Upper lobe of left lung (tissue), 6 donors: ENCODE results near the gene TTC23L. TPM values are rescaled to one million over a fixed set of nuclear protein-coding genes. Genes with fewer than 3 reads are reported as not detected.

Source experiments
- ATAC-seq, 2 donors: fragments of 200-7000 bp; cut with Tn5 transposase; one replicate each; pipeline ENCODE4 v1.9.1; 2022; ENCODE audit warnings: mild to moderate bottlenecking in 2 of 2, moderate library complexity in 2 of 2; ENCODE audit not compliant: low FRiP score in 2 of 2
- DNase-seq, 2 donors: peaks; one replicate each; pipeline ENCODE4 v3.0.0-alpha.2; 2019 to 2020
- H3K27ac ChIP-seq, 4 donors: fragments of 200-600 bp; sonication (generic); one replicate each; pipeline ENCODE4 v1.5.1; 2016 to 2019
- H3K27me3 ChIP-seq, 4 donors: fragments of 200-600 bp; sonication (generic); one replicate each; pipeline ENCODE4 v1.5.1; 2017 to 2019
- H3K36me3 ChIP-seq, 4 donors: fragments of 200-600 bp; sonication (generic); one replicate each; pipeline ENCODE4 v1.5.1; 2016 to 2019
- H3K4me1 ChIP-seq, 4 donors: fragments of 200-600 bp; sonication (generic); one replicate each; pipeline ENCODE4 v1.5.1; 2018 to 2019
- H3K4me3 ChIP-seq, 4 donors: fragments of 200-600 bp; sonication (generic); one replicate each; pipeline ENCODE4 v1.5.1; 2017 to 2019; ENCODE audit warnings: mild to moderate bottlenecking in 2 of 4, moderate library complexity in 1 of 4
- H3K9me3 ChIP-seq, 4 donors: fragments of 200-600 bp; sonication (generic); one replicate each; pipeline ENCODE4 v1.5.1; 2018 to 2019
- EP300 ChIP-seq, 4 donors: sonication (generic); formaldehyde crosslinking; IDR thresholded peaks; one replicate each; pipeline ENCODE4 v1.5.1; 2017; ENCODE audit warnings: antibody characterized with exemption in 4 of 4, control low read depth in 2 of 4
- POLR2A ChIP-seq, 4 donors: fragments of 450-650 bp; IDR thresholded peaks; one replicate each; pipeline ENCODE4 v1.5.1; 2016 to 2017; ENCODE audit warnings: antibody characterized with exemption in 4 of 4, mild to moderate bottlenecking in 2 of 4
- POLR2AphosphoS5 ChIP-seq, 2 donors: sonication (generic); formaldehyde crosslinking; IDR thresholded peaks; one replicate each; pipeline ENCODE4 v1.5.1; 2017; ENCODE audit warnings: antibody characterized with exemption in 2 of 2
- WGBS, 2 donors: methylation state at CpG; one replicate each; pipeline ENCODE4 v1.1.5; 2017 to 2018; 5-methylcytosine and 5-hydroxymethylcytosine counted together
- total RNA-seq, 6 donors: library from RNA; depleted of rRNA in 4 of 6; stranded (reverse); fragments of >200 nt in 4 of 6; gene quantifications; one replicate each; pipeline versions ENCODE4 v1.1.0 to v1.2.1, GENCODE V29; 2016 to 2021
- TF ChIP-seq, protein P1 (sequence below), 6 experiments: fragments of 450-650 bp in 4 of 6; fragments of 200-600 bp in 2 of 6; sonication (generic) in 2 of 6; IDR thresholded peaks; one replicate each; pipeline ENCODE4 v1.5.1; 2016 to 2019; ENCODE audit warnings: antibody characterized with exemption in 6 of 6
- donor health status: DM: no; HTN: no; CAD: no; lungs with moderate emphysema.
- donor health status: DM: no; HTN: yes; CAD: no; lungs with severe emphysema.

The TTC23L gene
- total RNA-seq, 6 donors from 2014 or later, result 0.11 to 4.7 (median 1.0) TPM; not detected in 1

DNA sequence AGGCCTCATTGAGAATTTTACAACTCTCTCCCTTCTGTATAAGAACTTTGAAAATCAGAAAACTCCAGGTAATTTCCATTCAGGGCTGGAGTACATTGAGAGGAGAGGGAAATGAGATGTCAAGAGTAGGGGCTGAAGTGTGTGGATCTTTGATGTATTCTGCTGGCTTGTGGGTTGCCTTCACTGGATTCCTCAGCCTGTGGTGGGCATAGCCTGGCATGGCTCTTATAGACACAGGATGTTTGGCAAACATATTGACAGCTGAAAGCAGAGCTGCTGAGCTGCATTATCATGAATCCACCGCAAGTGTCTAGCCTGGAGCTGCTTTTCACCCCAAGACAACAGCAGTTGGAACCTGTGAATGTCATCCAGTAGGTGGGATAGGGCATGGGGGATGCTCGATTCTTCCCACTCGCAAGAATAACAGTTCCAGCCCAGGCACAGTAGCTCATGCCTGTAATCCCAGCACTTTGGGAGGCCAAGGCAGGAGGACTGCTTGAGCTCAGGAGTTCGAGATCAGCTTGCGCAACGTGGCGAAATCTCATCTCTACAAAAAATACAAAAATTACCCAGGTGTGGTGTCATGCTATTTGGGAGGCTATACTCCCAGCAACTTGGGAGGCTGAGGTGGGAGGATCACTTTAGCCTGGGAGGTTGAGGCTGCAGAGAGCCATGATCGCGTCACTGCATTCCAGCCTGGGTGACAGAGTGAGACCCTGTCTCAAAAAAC lies 36.0 kb upstream of the TTC23L start:
- no peak for ATAC-seq
- H3K4me1 ChIP-seq, result no peaks in the 10 kb centered on the region
- TF ChIP-seq POLR2AphosphoS5 (IDR thresholded peaks at IDR 0.05) (no peak), POLR2A (IDR thresholded peaks at IDR 0.05) (no peak), EP300 (IDR thresholded peaks at IDR 0.05) (no peak)
- TF ChIP-seq, protein P1, sequence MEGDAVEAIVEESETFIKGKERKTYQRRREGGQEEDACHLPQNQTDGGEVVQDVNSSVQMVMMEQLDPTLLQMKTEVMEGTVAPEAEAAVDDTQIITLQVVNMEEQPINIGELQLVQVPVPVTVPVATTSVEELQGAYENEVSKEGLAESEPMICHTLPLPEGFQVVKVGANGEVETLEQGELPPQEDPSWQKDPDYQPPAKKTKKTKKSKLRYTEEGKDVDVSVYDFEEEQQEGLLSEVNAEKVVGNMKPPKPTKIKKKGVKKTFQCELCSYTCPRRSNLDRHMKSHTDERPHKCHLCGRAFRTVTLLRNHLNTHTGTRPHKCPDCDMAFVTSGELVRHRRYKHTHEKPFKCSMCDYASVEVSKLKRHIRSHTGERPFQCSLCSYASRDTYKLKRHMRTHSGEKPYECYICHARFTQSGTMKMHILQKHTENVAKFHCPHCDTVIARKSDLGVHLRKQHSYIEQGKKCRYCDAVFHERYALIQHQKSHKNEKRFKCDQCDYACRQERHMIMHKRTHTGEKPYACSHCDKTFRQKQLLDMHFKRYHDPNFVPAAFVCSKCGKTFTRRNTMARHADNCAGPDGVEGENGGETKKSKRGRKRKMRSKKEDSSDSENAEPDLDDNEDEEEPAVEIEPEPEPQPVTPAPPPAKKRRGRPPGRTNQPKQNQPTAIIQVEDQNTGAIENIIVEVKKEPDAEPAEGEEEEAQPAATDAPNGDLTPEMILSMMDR (IDR thresholded peaks at IDR 0.05), result no peak
- no peaks in the 10 kb centered on the region for H3K27me3 ChIP-seq
- H3K4me3 ChIP-seq, result no peak overlapping the region
- H3K9me3 ChIP-seq, result no peaks in the 10 kb centered on the region
- 71 to 98% methylated on average over 8 to 9 of the region's 9 CpGs for WGBS, 2 donors
- H3K36me3 ChIP-seq, result peaks cover 0 to 44% (median 13%) of the 10 kb centered on the region in 4 donors
- no peak overlapping the region for H3K27ac ChIP-seq
- DNase-seq, result no peak

DNA sequence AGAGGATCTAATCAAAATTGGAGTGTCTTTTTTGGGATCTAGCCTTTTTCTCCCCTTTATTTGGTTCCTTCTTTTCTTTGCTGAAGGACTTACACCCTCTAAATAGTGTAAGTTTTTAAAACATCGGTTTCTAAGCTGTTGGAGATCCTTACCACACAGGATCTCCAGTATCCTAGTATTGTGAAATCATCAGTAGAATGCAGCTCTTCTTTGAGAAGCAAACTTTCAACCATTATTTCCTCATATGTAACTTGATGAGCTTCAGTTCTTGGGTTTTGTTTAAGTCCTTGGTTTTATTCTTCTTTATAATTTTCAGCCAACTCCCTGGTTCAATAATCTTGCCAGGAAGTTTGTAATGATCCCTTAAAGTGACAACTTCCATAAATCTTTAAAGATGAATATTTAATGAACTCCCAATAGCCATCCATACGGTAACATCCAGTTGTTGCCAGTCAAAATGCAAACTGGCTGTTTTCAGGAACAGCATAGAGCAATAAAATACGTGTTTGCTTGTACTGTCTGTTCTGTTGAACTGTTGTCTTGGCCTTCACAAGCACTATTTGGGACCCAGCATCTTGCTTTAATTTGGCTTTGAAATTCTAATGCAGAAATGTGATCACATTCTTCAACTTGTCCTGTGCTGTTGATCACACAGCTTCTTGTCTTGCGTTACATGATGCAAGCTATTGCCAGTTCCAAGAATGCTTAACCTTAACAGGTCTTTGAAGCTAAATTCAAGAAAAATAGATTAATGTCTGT lies 34.8 kb upstream of the TTC23L start:
- Histone ChIP-seq H3K36me3 (peaks cover 0 to 41% (median 9%) of the 10 kb centered on the region in 4 donors), H3K4me1 (no peaks in the 10 kb centered on the region), H3K27ac (no peak overlapping the region), H3K27me3 (no peaks in the 10 kb centered on the region), H3K4me3 (no peak overlapping the region), H3K9me3 (no peaks in the 10 kb centered on the region)
- TF ChIP-seq EP300 (IDR thresholded peaks at IDR 0.05) (no peak), POLR2AphosphoS5 (IDR thresholded peaks at IDR 0.05) (no peak), POLR2A (IDR thresholded peaks at IDR 0.05) (no peak)
- TF ChIP-seq, protein P1 (IDR thresholded peaks at IDR 0.05), result no peak
- ATAC-seq (no peak), DNase-seq (no peak)
- WGBS, 2 donors, result 77% methylated on average over 4 of the region's 4 CpGs

DNA sequence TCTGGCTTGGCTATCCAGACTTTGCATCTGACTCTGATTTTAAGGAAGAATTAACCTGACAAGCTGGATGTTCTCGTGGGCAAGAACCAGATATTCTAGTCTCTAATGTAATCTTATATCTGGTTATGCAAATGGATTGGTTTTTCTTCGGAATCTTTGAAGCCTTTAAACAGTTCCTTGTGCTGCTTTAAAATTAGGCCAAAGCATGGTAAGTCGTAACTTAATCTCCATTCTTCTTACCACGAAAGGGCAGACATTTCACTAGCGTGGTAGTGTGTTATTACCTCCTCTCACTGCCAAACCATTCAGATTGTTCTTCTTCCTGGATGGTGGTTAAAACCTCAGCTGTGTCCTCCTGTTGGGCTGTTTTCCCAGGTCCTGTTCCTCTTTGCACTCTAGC lies 34.1 kb upstream of the TTC23L start:
- 74 to 90% methylated on average over 5 of the region's 5 CpGs for WGBS, 2 donors
- peaks cover 0 to 41% (median 9%) of the 10 kb centered on the region in 4 donors for H3K36me3 ChIP-seq
- H3K9me3 ChIP-seq, result no peaks in the 10 kb centered on the region
- DNase-seq (no peak), ATAC-seq (no peak)
- no peaks in the 10 kb centered on the region for H3K27me3 ChIP-seq
- H3K4me3 ChIP-seq, result no peak overlapping the region
- TF ChIP-seq, protein P1 (IDR thresholded peaks at IDR 0.05), result no peak
- TF ChIP-seq POLR2A (IDR thresholded peaks at IDR 0.05), result no peak
- TF ChIP-seq POLR2AphosphoS5 (IDR thresholded peaks at IDR 0.05), result no peak
- no peak for TF ChIP-seq EP300 (IDR thresholded peaks at IDR 0.05)
- no peak overlapping the region for H3K27ac ChIP-seq
- H3K4me1 ChIP-seq, result no peaks in the 10 kb centered on the region

DNA sequence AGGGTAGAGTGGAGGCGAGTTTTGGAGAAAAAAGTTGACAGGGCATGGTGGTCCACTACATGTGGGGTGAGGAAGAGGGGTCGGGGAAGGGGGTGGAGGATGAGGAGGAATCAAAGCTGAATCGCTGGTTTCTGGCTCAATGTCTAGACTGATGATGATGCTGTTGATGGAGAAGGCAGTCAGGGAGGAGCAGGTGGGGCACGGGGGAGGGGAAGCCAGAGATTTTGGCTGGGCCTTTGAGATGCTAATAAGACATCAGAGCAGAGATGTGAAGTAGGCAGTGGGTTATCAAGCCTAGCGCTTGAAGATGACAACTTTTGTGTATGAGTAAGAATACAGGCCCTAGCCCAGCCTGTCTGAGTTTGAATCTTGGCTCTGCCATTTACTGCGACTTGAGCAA lies 32.4 kb upstream of the TTC23L start:
- Histone ChIP-seq H3K27me3 (no peaks in the 10 kb centered on the region), H3K27ac (no peak overlapping the region), H3K4me3 (no peak overlapping the region), H3K4me1 (no peaks in the 10 kb centered on the region), H3K36me3 (peaks cover 0 to 30% (median 9%) of the 10 kb centered on the region in 4 donors), H3K9me3 (no peaks in the 10 kb centered on the region)
- DNase-seq, result no peak
- 95 to 97% methylated on average over 6 of the region's 6 CpGs for WGBS, 2 donors
- ATAC-seq, result no peak
- TF ChIP-seq, protein P1 (IDR thresholded peaks at IDR 0.05), result no peak
- no peak for TF ChIP-seq EP300 (IDR thresholded peaks at IDR 0.05)
- TF ChIP-seq POLR2A (IDR thresholded peaks at IDR 0.05), result no peak
- TF ChIP-seq POLR2AphosphoS5 (IDR thresholded peaks at IDR 0.05), result no peak
